Measurements from ENCODE around the gene SEPTIN10.

DNA sequence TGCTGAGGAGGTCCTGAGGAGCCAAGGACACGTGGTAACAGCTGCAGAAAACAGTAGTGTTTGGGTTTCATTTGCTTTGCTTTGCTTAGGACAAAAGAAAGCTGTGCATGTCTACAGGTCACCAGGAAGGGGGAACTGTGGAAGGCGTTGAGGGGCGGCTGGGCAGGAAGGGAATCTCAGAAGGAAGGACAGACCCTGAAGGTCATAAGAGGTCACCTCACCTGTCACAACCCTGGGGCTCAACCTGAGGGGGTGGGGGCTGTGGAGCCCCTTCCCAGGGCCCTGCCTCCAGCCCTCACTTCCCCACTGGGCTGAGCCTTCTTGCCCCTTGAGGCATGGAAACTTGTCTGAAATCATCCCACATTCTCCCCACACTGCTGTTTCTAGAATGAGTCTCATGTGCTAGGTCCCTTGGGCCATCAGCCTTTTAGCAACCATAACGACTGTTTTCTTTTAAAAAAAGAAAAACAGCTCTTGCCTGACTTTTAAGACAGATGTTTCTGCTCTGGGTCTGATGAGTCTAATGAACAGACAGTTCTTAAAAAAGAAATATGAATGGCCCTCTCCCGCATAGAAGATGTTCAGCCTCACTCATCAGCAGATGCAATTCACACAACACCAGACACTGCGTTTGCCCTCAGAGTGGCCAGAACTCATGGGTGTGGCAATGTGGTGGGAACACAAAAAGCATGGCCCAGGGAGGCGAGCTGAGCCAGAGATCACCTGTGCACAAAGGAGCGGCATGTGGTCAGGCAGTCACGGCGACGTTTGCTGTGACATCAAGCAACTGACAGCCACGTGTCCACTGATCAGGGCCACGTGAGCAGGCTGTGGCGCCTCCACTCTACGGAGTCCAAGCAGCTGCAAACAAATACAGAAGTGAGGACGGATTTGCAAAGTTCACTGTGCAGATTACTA is 84.0 kb downstream of the SEPTIN10 start:
- no peak for TF ChIP-seq GATA2 (IDR thresholded peaks at IDR 0.05; ENCODE audit: low read depth, low read length)
- no peak for TF ChIP-seq GATA3 (IDR thresholded peaks at IDR 0.05; ENCODE audit: low read depth, low read length)

All from SH-SY5Y (cell line).